ENCODE results near the gene MLH1. TPM values are rescaled to one million over a fixed set of nuclear protein-coding genes. Genes with fewer than 3 reads are reported as not detected.
A peak's percentile ranks its signal among the peaks of the same experiment; 100 is the strongest.

The MLH1 gene
- total and polyA plus RNA-seq, 2 of the 8 experiments (the other 6 are each of a cell fraction or from before 2014, with no cell fraction given): 36.4 to 47.3 TPM

DNA sequence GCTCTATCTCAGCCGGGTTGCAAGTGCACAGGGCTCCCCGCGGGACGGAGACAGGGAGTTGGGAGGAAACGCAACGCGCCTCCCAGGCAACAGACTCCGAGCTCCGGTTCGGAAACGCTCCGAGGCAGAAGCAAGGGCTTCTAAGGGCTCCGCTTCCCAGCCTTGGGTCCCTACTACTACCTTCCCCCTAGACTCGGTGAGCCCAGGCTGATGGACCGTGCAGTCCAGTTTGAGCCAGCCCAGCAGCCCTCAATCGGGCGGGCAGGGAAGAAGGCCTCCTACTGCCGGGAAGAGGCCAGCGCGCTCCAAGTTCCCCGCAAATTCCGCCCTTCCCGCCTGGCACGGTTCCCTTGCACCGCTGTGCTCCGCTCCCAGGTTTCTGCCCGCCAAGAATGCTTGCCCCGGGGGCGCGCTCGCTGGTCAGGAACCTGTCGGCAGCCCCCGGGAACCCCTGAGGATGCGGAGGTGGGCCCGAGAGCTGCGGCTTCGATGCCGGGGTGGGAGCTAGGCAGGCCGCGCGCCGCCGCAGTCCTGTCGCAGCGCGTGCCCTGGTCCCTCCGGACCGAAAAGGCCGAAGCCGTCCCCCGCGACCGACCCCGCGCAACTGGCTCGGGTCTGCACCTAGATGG lies 49.2 kb upstream of the MLH1 start:
- CTCF ChIA-PET (ENCODE audit: partially characterized antibody): interaction anchor here (0.8 to 4.9 kb wide), 11 partner anchors 8 to 129 kb away, joined by 3 to 66 read pairs (median 4); no protein-coding TSS in a partner anchor
- POLR2A ChIA-PET (ENCODE audit: partially characterized antibody): interaction anchor here (0.6 to 3.7 kb wide), 12 partner anchors 11 to 226 kb away, joined by 3 to 34 read pairs (median 3); partner anchors contain the start of genes EPM2AIP1 and MLH1
- Histone ChIP-seq H2AK5ac (ENCODE audit: low read depth, low read length) (0 out of 2 replicates have a peak overlapping the region, but pooled peaks have one; percentile 24), H3K9me3 (ENCODE audit: insufficient read depth in 2 of 2, low read depth in 1 of 2, low read length in 1 of 2) (peaks cover 0 to 2% of the 10 kb centered on the region in 2 experiments; a peak in 1 of 4 replicates), H2BK5ac (ENCODE audit: low read depth, low read length) (no peak overlapping the region; the same call in 1 of the 2 replicates), H2BK20ac (ENCODE audit: low read length) (no peak overlapping the region), H3K23ac (ENCODE audit: insufficient read length) (no peak overlapping the region), H3K56ac (replicated peaks; ENCODE audit: insufficient read length, low read depth, low read length) (no peak overlapping the region), H2AFZ (ENCODE audit: low read length) (peak overlapping the region; percentile 69; the same call in 1 of the 2 replicates), H4K8ac (ENCODE audit: extremely low read depth, insufficient read depth, low read length) (peak overlapping the region; percentile 97), H3K4me3 (ENCODE audit: extremely low read depth in 1 of 4, insufficient read depth in 2 of 4, low read depth in 3 of 4, low read length in 4 of 4) (peak overlapping the region; percentile 53 to 64 (median 59)), H3K23me2 (ENCODE audit: low read depth, low read length) (peaks cover 18% of the 10 kb centered on the region), H4K20me1 (replicated peaks in 1 of 2; ENCODE audit: control insufficient read depth in 1 of 2, insufficient read depth in 2 of 2, low read length in 2 of 2) (no peaks in the 10 kb centered on the region), H3K4me1 (replicated peaks in 1 of 4; ENCODE audit: control insufficient read depth in 3 of 4, insufficient read depth in 4 of 4, low read length in 3 of 4) (peaks cover 0 to 10% (median 1%) of the 10 kb centered on the region in 4 experiments; a peak in 4 of 7 replicates), H3K27ac (ENCODE audit: low read depth, low read length) (no peak overlapping the region), H4K5ac (ENCODE audit: insufficient read length, low read depth, low read length) (no peak overlapping the region), H2BK12ac (ENCODE audit: low read depth, low read length) (peak overlapping the region; percentile 84), H3K4me2 (ENCODE audit: insufficient read depth in 1 of 2, low read depth in 2 of 2, low read length in 2 of 2) (peak overlapping the region; percentile 91 to 95), H4K91ac (replicated peaks; ENCODE audit: insufficient read length, low read length) (peak overlapping the region; percentile 70), H3K18ac (ENCODE audit: extremely low read depth, low read length) (peak overlapping the region; percentile 80), H3K79me2 (ENCODE audit: control insufficient read depth in 1 of 2, insufficient read depth in 2 of 2, low read length in 2 of 2) (no peaks in the 10 kb centered on the region), H3K79me1 (ENCODE audit: low read depth, low read length) (no peaks in the 10 kb centered on the region), H3K9ac (replicated peaks in 1 of 4; ENCODE audit: extremely low read depth in 1 of 4, low read depth in 3 of 4, low read length in 3 of 4) (peak overlapping the region; percentile 36 to 88 (median 71)), H2BK120ac (replicated peaks; ENCODE audit: low read depth, low read length) (no peak overlapping the region), H3K4ac (replicated peaks; ENCODE audit: insufficient read length, low read depth, low read length) (peak overlapping the region; percentile 42), H3K36me3 (ENCODE audit: control insufficient read depth in 2 of 4, insufficient read depth in 4 of 4, low read length in 3 of 4) (no peaks in the 10 kb centered on the region), H3K27me3 (replicated peaks in 1 of 4; ENCODE audit: control insufficient read depth in 3 of 4, extremely low read depth in 1 of 4, insufficient read depth in 3 of 4, low read length in 3 of 4) (peaks cover 4 to 28% (median 19%) of the 10 kb centered on the region in 4 experiments), H2BK15ac (ENCODE audit: low read length) (0 out of 2 replicates have a peak overlapping the region, but pooled peaks have one; percentile 31), H3K14ac (ENCODE audit: insufficient read length) (no peak overlapping the region)
- WGBS, 2 experiments (ENCODE audit: extremely low coverage in 1 of 2, insufficient coverage in 1 of 2, insufficient read length in 1 of 2, insufficient replicate concordance in 2 of 2, low coverage in 1 of 2, low lambda C conversion rate in 2 of 2, missing lambda C conversion rate in 1 of 2): 3% methylated on average over 43 of the region's 56 CpGs; no CpG with 5 or more reads in 1 of the 2 experiments
- DNase-seq (ENCODE audit: low read depth in 1 of 2, low spot score in 2 of 2) (no peak), FAIRE-seq (no peak)
- TF ChIP-seq ASH2L (IDR thresholded peaks at IDR 0.05; ENCODE audit: low read length) (peak; percentile 91), POLR2A (IDR thresholded peaks at IDR 0.05; ENCODE audit: control extremely low read depth in 1 of 2, low read depth in 2 of 2, low read length in 2 of 2) (peak in 1 of 2 experiments; percentile 13; a peak in 1 of 3 replicates), ZNF274 (IDR thresholded peaks at IDR 0.05; ENCODE audit: borderline replicate concordance, extremely low read depth, low read length) (no peak), SIN3A (conservative IDR thresholded peaks at IDR 0.05 in 1 of 2, IDR thresholded peaks at IDR 0.05 in 1 of 2; ENCODE audit: low read depth in 1 of 2, low read length in 2 of 2) (no peak), TBP (IDR thresholded peaks at IDR 0.05; ENCODE audit: low read depth, low read length) (peak; percentile 22; the same call in 1 of the 2 replicates), KDM4A (IDR thresholded peaks at IDR 0.05; ENCODE audit: low read depth, low read length, severe bottlenecking) (peak; percentile 29), EZH2 (IDR thresholded peaks at IDR 0.05; ENCODE audit: low read depth, low read length, severe bottlenecking) (peak; percentile 68), HDAC2 (IDR thresholded peaks at IDR 0.05; ENCODE audit: borderline replicate concordance in 1 of 2, low read depth in 2 of 2, low read length in 2 of 2) (no peak), POLR2AphosphoS5 (IDR thresholded peaks at IDR 0.05; ENCODE audit: low read depth, low read length) (no peak; the same call in 1 of the 2 replicates)

Measured in H1 (cell line).